CD4-positive, alpha-beta T cell (primary cell): ENCODE measurements around the gene TCEAL1. TPM values are rescaled to one million over a fixed set of nuclear protein-coding genes. Genes with fewer than 3 reads are reported as not detected.
"Not testable (repeated sequence)": the region's sequence is repeated elsewhere in the genome, so short reads cannot be mapped to it uniquely, and the experiment has no call there.

Source experiments
- ATAC-seq: fragments of 200-7000 bp; cut with Tn5 transposase; one replicate; pipeline ENCODE4 v1.10.0; 2022; ENCODE audit warnings: mild to moderate bottlenecking; ENCODE audit not compliant: poor library complexity
- CTCF ChIA-PET: fragments of 350-600 bp; sonication (Branson Sonifier 250); formaldehyde crosslinking; loops from one replicate; lab custom pipeline; 2021; ENCODE audit warnings: antibody characterized with exemption, inconsistent platforms; lab: Charles Lee
- POLR2A ChIA-PET: fragments of 350-600 bp; sonication (Branson Sonifier 250); formaldehyde crosslinking; loops from one replicate; lab custom pipeline; 2021; ENCODE audit warnings: antibody characterized with exemption, inconsistent platforms; lab: Charles Lee
- DNase-seq, 14 experiments: peaks; one replicate each; pipeline ENCODE4 v3.0.0-alpha.2; 2013 to 2020; ENCODE audit warnings: mixed read lengths in 2 of 14
- H3K27ac ChIP-seq, 2 donors: one replicate each; pipeline versions ENCODE4 v1.5.1 to v1.7.0; 2013; ENCODE audit warnings: low read length in 2 of 2, low read depth in 1 of 2, mild to moderate bottlenecking in 1 of 2
- H3K27me3 ChIP-seq, 2 experiments: 1 replicate in 1 of 2; 2 replicates in 1 of 2; pipeline versions ENCODE4 v1.6.1 to v1.7.0; 2013; ENCODE audit warnings: low read length in 2 of 2, control low read depth in 1 of 2, mild to moderate bottlenecking in 1 of 2, moderate library complexity in 1 of 2; ENCODE audit not compliant: insufficient read depth in 2 of 2, control insufficient read depth in 1 of 2
- H3K36me3 ChIP-seq: one replicate; pipeline ENCODE4 v1.6.1; 2013; ENCODE audit warnings: low read length, control low read depth; ENCODE audit not compliant: insufficient read depth
- H3K4me1 ChIP-seq: one replicate; pipeline ENCODE4 v1.6.1; 2013; ENCODE audit warnings: low read length, control low read depth; ENCODE audit not compliant: insufficient read depth
- H3K4me3 ChIP-seq: one replicate; pipeline ENCODE4 v1.5.1; 2013; ENCODE audit warnings: mild to moderate bottlenecking, low read length, moderate library complexity
- H3K9me3 ChIP-seq, 2 experiments: 1 replicate in 1 of 2; 2 replicates in 1 of 2; pipeline versions ENCODE4 v1.6.1 to v1.7.0; 2013; ENCODE audit warnings: low read length in 2 of 2, mild to moderate bottlenecking in 2 of 2, control low read depth in 1 of 2, moderate library complexity in 1 of 2; ENCODE audit not compliant: control insufficient read depth in 1 of 2, insufficient read depth in 1 of 2
- H3K27ac Mint-ChIP-seq: one replicate; pipeline ENCODE4 v1.8.0; 2020; ENCODE audit warnings: mixed read lengths
- H3K27me3 Mint-ChIP-seq: one replicate; pipeline ENCODE4 v1.8.0; 2021; ENCODE audit warnings: mixed read lengths
- H3K36me3 Mint-ChIP-seq: one replicate; pipeline ENCODE4 v1.8.0; 2021; ENCODE audit warnings: low read depth, mixed read lengths
- H3K4me1 Mint-ChIP-seq: one replicate; pipeline ENCODE4 v1.8.0; 2021; ENCODE audit warnings: low read depth, mixed read lengths
- H3K4me3 Mint-ChIP-seq: one replicate; pipeline ENCODE4 v1.8.0; 2020; ENCODE audit warnings: mild to moderate bottlenecking, mixed read lengths
- H3K9me3 Mint-ChIP-seq: one replicate; pipeline ENCODE4 v1.8.0; 2020; ENCODE audit warnings: mixed read lengths
- intact Hi-C, 2 experiments: fragments of 100-400 bp; cut with DNase I in 1 of 2; cut with micrococcal nuclease in 1 of 2; formaldehyde crosslinking; loops; one replicate each; pipeline versions ENCODE4 v1.15.1 to v1.9.0; 2023 to 2025; cut with DNase I, micrococcal nuclease
- total RNA-seq, 174 experiments: library from RNA in 2 of 174; stranded (reverse) in 2 of 174; gene quantifications; one replicate each; pipeline ENCODE4 v1.2.3 and lab custom pipeline; 2021 to 2026
- TF ChIP-seq, protein P1 (sequence below): fragments of 200-600 bp; IDR thresholded peaks from one replicate; pipeline ENCODE4 v1.8.0; 2022; ENCODE audit warnings: antibody characterized with exemption, mild to moderate bottlenecking

The TCEAL1 gene
- total RNA-seq, 2 experiments from 2014 or later, result 4.0 to 4.9 TPM

- Mint-ChIP-seq H3K27me3 (peaks cover 21% of the 10 kb centered on the region), H3K4me3 (no peak overlapping the region), H3K9me3 (no peaks in the 10 kb centered on the region), H3K4me1 (peaks cover 8% of the 10 kb centered on the region), H3K27ac (no peak overlapping the region), H3K36me3 (no peaks in the 10 kb centered on the region)
- H3K4me1 ChIP-seq, result no peaks in the 10 kb centered on the region
- H3K4me3 ChIP-seq, result no peak overlapping the region
- H3K9me3 ChIP-seq, result no peaks in the 10 kb centered on the region
- DNase-seq, result no peak
- CTCF ChIA-PET, result no interaction called here
- peaks cover 0 to 4% of the 10 kb centered on the region in 2 experiments for H3K27me3 ChIP-seq
- no peaks in the 10 kb centered on the region for H3K36me3 ChIP-seq
- no peak overlapping the region for H3K27ac ChIP-seq
- ATAC-seq, result no peak
- intact Hi-C loops, result no loop called here
- TF ChIP-seq, protein P1, sequence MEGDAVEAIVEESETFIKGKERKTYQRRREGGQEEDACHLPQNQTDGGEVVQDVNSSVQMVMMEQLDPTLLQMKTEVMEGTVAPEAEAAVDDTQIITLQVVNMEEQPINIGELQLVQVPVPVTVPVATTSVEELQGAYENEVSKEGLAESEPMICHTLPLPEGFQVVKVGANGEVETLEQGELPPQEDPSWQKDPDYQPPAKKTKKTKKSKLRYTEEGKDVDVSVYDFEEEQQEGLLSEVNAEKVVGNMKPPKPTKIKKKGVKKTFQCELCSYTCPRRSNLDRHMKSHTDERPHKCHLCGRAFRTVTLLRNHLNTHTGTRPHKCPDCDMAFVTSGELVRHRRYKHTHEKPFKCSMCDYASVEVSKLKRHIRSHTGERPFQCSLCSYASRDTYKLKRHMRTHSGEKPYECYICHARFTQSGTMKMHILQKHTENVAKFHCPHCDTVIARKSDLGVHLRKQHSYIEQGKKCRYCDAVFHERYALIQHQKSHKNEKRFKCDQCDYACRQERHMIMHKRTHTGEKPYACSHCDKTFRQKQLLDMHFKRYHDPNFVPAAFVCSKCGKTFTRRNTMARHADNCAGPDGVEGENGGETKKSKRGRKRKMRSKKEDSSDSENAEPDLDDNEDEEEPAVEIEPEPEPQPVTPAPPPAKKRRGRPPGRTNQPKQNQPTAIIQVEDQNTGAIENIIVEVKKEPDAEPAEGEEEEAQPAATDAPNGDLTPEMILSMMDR, result no peak
- POLR2A ChIA-PET, result no interaction called here
Observed at GRCh38 chrX:103658681-103659433, 30.1 kb downstream of the TCEAL1 start.

GRCh38 chrX:103659460-103659859 is 30.7 kb downstream of the TCEAL1 start:
- H3K9me3 Mint-ChIP-seq, H3K4me3 Mint-ChIP-seq: not testable (repeated sequence)
- peaks cover 25% of the 10 kb centered on the region for H3K27me3 Mint-ChIP-seq

GRCh38 chrX:103663981-103664762 is 35.4 kb downstream of the TCEAL1 start:
- Mint-ChIP-seq H3K9me3 (no peaks in the 10 kb centered on the region), H3K36me3 (no peaks in the 10 kb centered on the region), H3K27me3 (peaks cover 25% of the 10 kb centered on the region), H3K4me1 (no peaks in the 10 kb centered on the region), H3K4me3 (no peak overlapping the region), H3K27ac (no peak overlapping the region)
- H3K36me3 ChIP-seq, result no peaks in the 10 kb centered on the region
- CTCF ChIA-PET, result no interaction called here
- intact Hi-C loops, result no loop called here
- H3K27me3 ChIP-seq, result peaks cover 0 to 4% of the 10 kb centered on the region in 2 experiments
- H3K27ac ChIP-seq, result no peak overlapping the region
- no peak for ATAC-seq
- H3K4me1 ChIP-seq, result no peaks in the 10 kb centered on the region
- H3K4me3 ChIP-seq, result no peak overlapping the region
- DNase-seq, result no peak
- no peaks in the 10 kb centered on the region for H3K9me3 ChIP-seq
- POLR2A ChIA-PET, result no interaction called here
- TF ChIP-seq, protein P1, result no peak

More at GRCh38 chrX:103659460-103659859, 30.7 kb downstream of the TCEAL1 start:
- H3K27ac ChIP-seq, intact Hi-C loops, H3K27me3 ChIP-seq, H3K36me3 ChIP-seq, ATAC-seq, H3K4me1 Mint-ChIP-seq, H3K9me3 ChIP-seq, H3K4me3 ChIP-seq, H3K36me3 Mint-ChIP-seq, H3K4me1 ChIP-seq, H3K27ac Mint-ChIP-seq, POLR2A ChIA-PET, DNase-seq, CTCF ChIA-PET: not testable (repeated sequence)
